BJ (cell line): ENCODE results near the gene BEND6. TPM values are rescaled to one million over a fixed set of nuclear protein-coding genes. Genes with fewer than 3 reads are reported as not detected.

Experiments
- CTCF ChIA-PET: fragments of 350-600 bp; formaldehyde crosslinking; extraction: SDS; loops from one replicate; lab custom pipeline; 2021; ENCODE audit warnings: antibody characterized with exemption, inconsistent platforms; lab: Yijun Ruan, JAX
- POLR2A ChIA-PET: fragments of 300-600 bp; sonication (Branson Sonifier 250); formaldehyde crosslinking; extraction: SDS; loops from one replicate; lab custom pipeline; 2021; ENCODE audit warnings: antibody characterized with exemption; lab: Charles Lee
- DNase-seq: peaks from one replicate; pipeline ENCODE4 v3.0.0-alpha.2; 2011; ENCODE audit warnings: low read depth
- H3K27me3 ChIP-seq: 2 replicates; pipeline ENCODE4 v1.6.0; 2011; ENCODE audit warnings: low read length; ENCODE audit not compliant: control insufficient read depth, insufficient read depth
- H3K36me3 ChIP-seq: 2 replicates; pipeline ENCODE4 v1.5.1; 2011; ENCODE audit warnings: low read length; ENCODE audit not compliant: control insufficient read depth, insufficient read depth
- H3K4me3 ChIP-seq: 2 replicates; pipeline ENCODE4 v1.5.1; 2011; ENCODE audit warnings: low read depth, mild to moderate bottlenecking, control low read depth, low read length
- CTCF ChIP-seq: IDR thresholded peaks from 2 replicates; pipeline ENCODE4 v1.5.1; 2011; ENCODE audit warnings: low read depth, mild to moderate bottlenecking, control low read depth, inconsistent platforms, low read length, moderate library complexity; ENCODE audit not compliant: insufficient read depth
- polyA plus RNA-seq: library from polyadenylated mRNA; depleted of rRNA; stranded (reverse); fragments of >200 nt; gene quantifications from 2 replicates; pipeline ENCODE4 v1.2.3, GENCODE V29; 2011

BEND6 gene
- polyA plus RNA-seq, 1 experiment, result 4.8 TPM

DNA sequence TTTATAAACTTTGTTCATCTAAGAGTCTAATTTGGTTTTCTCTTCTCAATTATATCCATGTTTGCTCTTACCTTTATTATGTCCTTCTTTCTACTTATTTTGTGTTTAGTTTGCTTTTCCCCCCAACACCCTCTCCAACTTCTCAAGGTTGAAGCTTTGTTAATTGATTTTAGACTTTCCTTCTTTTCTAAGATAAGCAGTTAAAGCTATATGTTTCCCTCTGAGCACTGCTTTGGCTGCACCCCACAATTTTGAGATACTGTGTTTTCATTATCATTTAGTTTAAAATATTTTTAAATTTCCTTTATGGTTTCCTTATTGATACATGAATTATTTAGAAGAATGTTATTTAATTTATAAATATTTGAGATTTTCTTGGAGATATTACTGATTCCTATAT, 13.9 kb upstream of the BEND6 start:
- Histone ChIP-seq H3K27me3 (no peaks in the 10 kb centered on the region), H3K4me3 (no peak overlapping the region), H3K36me3 (no peaks in the 10 kb centered on the region)
- no peak for DNase-seq
- ChIA-PET CTCF (no interaction called here), POLR2A (interaction anchor here (0.6 kb wide), 1 partner anchor 13 kb away, joined by 3 read pairs; no protein-coding TSS in a partner anchor)
- TF ChIP-seq CTCF, result no peak

GRCh38 chr6:56944661-56945060, 10.2 kb upstream of the BEND6 start:
- no peak for DNase-seq
- TF ChIP-seq CTCF, result no peak
- Histone ChIP-seq H3K36me3 (no peaks in the 10 kb centered on the region), H3K27me3 (no peaks in the 10 kb centered on the region), H3K4me3 (no peak overlapping the region)
- CTCF ChIA-PET, result no interaction called here
- POLR2A ChIA-PET, result no interaction called here

DNA sequence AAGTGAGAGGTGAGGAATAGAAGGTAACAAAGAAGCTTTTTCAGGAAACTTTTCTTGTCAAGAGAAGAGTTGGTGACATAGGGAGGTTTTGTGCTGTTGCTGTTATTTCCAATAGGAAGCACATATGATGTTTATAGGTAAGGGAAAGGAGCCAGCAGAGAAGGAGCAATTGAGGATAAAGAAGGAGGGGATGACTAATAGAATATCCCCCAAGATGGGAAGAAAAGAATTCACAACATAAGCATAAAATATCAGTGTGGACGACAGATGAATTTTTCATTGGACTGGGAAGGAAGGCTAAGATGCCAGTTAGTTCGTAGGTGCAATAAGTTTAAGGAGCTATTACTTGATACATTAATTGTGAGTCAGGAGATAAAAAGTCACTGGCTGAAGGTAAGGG, 8.5 kb upstream of the BEND6 start:
- CTCF ChIA-PET, result interaction anchor here (1.3 kb wide), 1 partner anchor 42 kb away, joined by 3 read pairs; no protein-coding TSS in a partner anchor
- POLR2A ChIA-PET, result no interaction called here
- Histone ChIP-seq H3K36me3 (no peaks in the 10 kb centered on the region), H3K27me3 (no peaks in the 10 kb centered on the region), H3K4me3 (no peak overlapping the region)
- DNase-seq, result no peak
- no peak for TF ChIP-seq CTCF

DNA sequence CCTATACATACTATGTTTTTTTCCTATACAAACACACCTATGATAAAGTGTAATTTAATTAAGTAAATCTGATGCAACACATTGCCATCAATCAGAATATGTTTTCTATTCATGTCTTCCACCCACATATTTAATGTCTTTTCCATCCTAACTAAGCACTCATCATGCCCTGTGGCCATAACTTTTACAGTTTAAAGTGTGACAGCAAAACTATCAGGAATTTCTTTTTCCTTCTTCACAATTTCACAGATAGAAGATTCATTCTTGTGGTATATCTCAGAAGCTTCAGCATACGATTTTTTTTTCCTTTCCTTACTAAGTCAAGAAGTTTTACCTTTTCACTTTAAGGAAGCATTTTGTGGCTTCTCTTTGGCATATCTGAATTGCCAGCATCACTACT, 7.0 kb upstream of the BEND6 start:
- no peak for DNase-seq
- ChIA-PET POLR2A (no interaction called here), CTCF (interaction anchor here (1.4 to 1.8 kb wide), 2 partner anchors 43 to 45 kb away, joined by 5 to 6 read pairs; no protein-coding TSS in a partner anchor)
- Histone ChIP-seq H3K27me3 (no peaks in the 10 kb centered on the region), H3K36me3 (no peaks in the 10 kb centered on the region), H3K4me3 (no peak overlapping the region)
- TF ChIP-seq CTCF, result no peak

DNA sequence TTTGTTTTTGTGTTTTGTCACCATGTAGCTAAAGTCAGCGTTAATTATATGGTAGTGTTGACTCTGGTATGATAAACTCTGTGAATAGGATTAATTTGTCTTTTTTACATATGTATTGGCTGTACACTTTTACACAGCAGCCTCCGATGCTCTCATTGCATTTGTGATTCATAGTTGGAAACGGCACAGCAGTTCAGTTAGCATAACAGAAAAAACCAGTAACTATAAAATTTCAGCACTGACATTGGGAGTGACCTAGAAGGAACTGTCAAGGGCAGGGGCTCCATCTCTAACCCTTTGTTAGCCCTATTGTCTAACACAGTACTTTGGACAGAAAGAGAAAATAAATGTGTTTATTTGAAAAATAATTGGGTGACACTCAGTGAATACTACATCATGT, 5.6 kb upstream of the BEND6 start:
- ChIA-PET CTCF (interaction anchor here (1.8 kb wide), 1 partner anchor 47 kb away, joined by 5 read pairs; no protein-coding TSS in a partner anchor), POLR2A (no interaction called here)
- no peak for TF ChIP-seq CTCF
- no peaks in the 10 kb centered on the region for H3K27me3 ChIP-seq
- H3K4me3 ChIP-seq, result no peak overlapping the region
- no peak for DNase-seq
- no peaks in the 10 kb centered on the region for H3K36me3 ChIP-seq
